GM12878 (cell line): ENCODE measurements around the gene ZGLP1. TPM values are rescaled to one million over a fixed set of nuclear protein-coding genes. Genes with fewer than 3 reads are reported as not detected.

Experiments
- ASH2L ChIP-seq: fragments of 300-600, 200-600 bp; sonication (generic); IDR thresholded peaks from 2 replicates; pipeline ENCODE4 v1.6.1; 2017; ENCODE audit warnings: low read depth, mild to moderate bottlenecking, borderline replicate concordance
- BHLHE40 ChIP-seq, 2 experiments: fragments of 450-650 bp in 1 of 2; IDR thresholded peaks; 2 replicates each; pipeline ENCODE4 v1.6.1; 2011 to 2017; ENCODE audit warnings: low read depth in 2 of 2, borderline replicate concordance in 1 of 2, improper control_type of control experiment in 1 of 2, low read length in 1 of 2, mild to moderate bottlenecking in 1 of 2
- HCFC1 ChIP-seq: fragments of 150-350 bp; IDR thresholded peaks from 2 replicates; pipeline ENCODE4 v1.6.1; 2014; ENCODE audit warnings: low read length
- IKZF1 ChIP-seq: fragments of 450-650 bp; conservative IDR thresholded peaks from 2 replicates; pipeline ENCODE4 v1.6.1; 2017; ENCODE audit warnings: antibody characterized with exemption, mild to moderate bottlenecking
- JUNB ChIP-seq: IDR thresholded peaks from 2 replicates; pipeline ENCODE4 v1.6.1; 2016; ENCODE audit warnings: antibody characterized with exemption, mild to moderate bottlenecking
- JUND ChIP-seq: IDR thresholded peaks from 2 replicates; pipeline ENCODE4 v1.6.1; 2012; ENCODE audit warnings: low read depth, mild to moderate bottlenecking, low read length, improper control_type of control experiment, moderate library complexity
- MEF2B ChIP-seq: fragments of 450-650 bp; IDR thresholded peaks from 2 replicates; pipeline ENCODE4 v1.6.1; 2018; ENCODE audit warnings: mild to moderate bottlenecking, moderate library complexity; ENCODE audit not compliant: partially characterized antibody, poor library complexity, severe bottlenecking
- MYC ChIP-seq: IDR thresholded peaks from 2 replicates; pipeline ENCODE4 v1.6.1; 2011; ENCODE audit warnings: mild to moderate bottlenecking, low read length, moderate library complexity, inconsistent platforms; ENCODE audit not compliant: insufficient read depth, insufficient replicate concordance, insufficient read length, severe bottlenecking
- NRF1 ChIP-seq: conservative IDR thresholded peaks from 2 replicates; pipeline ENCODE4 v1.6.1; 2011; ENCODE audit warnings: mild to moderate bottlenecking, low read depth, low read length, improper control_type of control experiment
- PAX5 ChIP-seq: IDR thresholded peaks from 2 replicates; pipeline ENCODE4 v1.6.1; 2011; ENCODE audit warnings: low read depth, low read length, borderline replicate concordance
- SPI1 ChIP-seq: IDR thresholded peaks from 2 replicates; pipeline ENCODE4 v1.6.1; 2011; ENCODE audit warnings: low read depth, mild to moderate bottlenecking, low read length, moderate library complexity, borderline replicate concordance; ENCODE audit not compliant: insufficient read depth
- YY1 ChIP-seq: IDR thresholded peaks from 2 replicates; pipeline ENCODE4 v1.6.1; 2011; ENCODE audit warnings: low read depth, mild to moderate bottlenecking, low read length
- ZBTB33 ChIP-seq: fragments of 450-650 bp; IDR thresholded peaks from 2 replicates; pipeline ENCODE4 v1.6.1; 2017; ENCODE audit warnings: mild to moderate bottlenecking
- ZNF687 ChIP-seq: fragments of 450-650 bp; IDR thresholded peaks from 2 replicates; pipeline ENCODE4 v1.6.1; 2017; ENCODE audit warnings: mild to moderate bottlenecking, moderate library complexity
- polyA plus RNA-seq, 11 experiments: library from polyadenylated mRNA; depleted of rRNA in 4 of 11; unstranded in 6 of 11; stranded (reverse) in 5 of 11; fragments of >200 nt; fragmentation: Nextera tagmentation in 4 of 11; fragmentation: Illumina TruSeq in 1 of 11; extraction: Ambion mirVana in 4 of 11; extraction: Trizol in 1 of 11; gene quantifications; 1 replicate in 1 of 11; 2 replicates in 10 of 11; pipeline versions ENCODE4 v1.2.1 to v1.2.3, GENCODE V29; 2011 to 2016; ENCODE audit warnings: inconsistent platforms in 2 of 11, missing spikeins in 2 of 11, low read depth in 1 of 11
- total RNA-seq, 4 experiments: library from RNA; depleted of rRNA in 3 of 4; stranded (reverse); fragments of >200 nt in 3 of 4; fragmentation: Illumina TruSeq in 1 of 4; extraction: Trizol in 1 of 4; gene quantifications; 2 replicates each; pipeline versions ENCODE4 v1.2.1 to v1.2.3, GENCODE V29; 2013 to 2021
- TF ChIP-seq, protein P1 (sequence below): fragments of 450-650 bp; IDR thresholded peaks from 2 replicates; pipeline ENCODE4 v1.6.1; 2018; ENCODE audit warnings: borderline replicate concordance, mild to moderate bottlenecking; ENCODE audit not compliant: partially characterized antibody
- TF ChIP-seq, protein P2 (sequence below): fragments of 450-650 bp; IDR thresholded peaks from 2 replicates; pipeline ENCODE4 v1.6.1; 2017; ENCODE audit warnings: borderline replicate concordance

The ZGLP1 gene
- total and polyA plus RNA-seq, 10 of the 15 experiments (the other 5 are each of a cell fraction or from before 2014, with no cell fraction given) = 0.29 to 5.6 (median 1.3) TPM

- TF ChIP-seq ZBTB33 (peak; percentile 30; the same call in 1 of the 2 replicates), IKZF1 (peak; percentile 72), PAX5 (0 out of 2 replicates have a peak, but pooled peaks have one; percentile 7), MYC (peak; percentile 53), SPI1 (0 out of 2 replicates have a peak, but pooled peaks have one; percentile 5), HCFC1 (no peak; the same call in none of the 2 replicates), YY1 (peak; percentile 97), MEF2B (peak; percentile 89), NRF1 (peak; percentile 75), BHLHE40 (IDR thresholded peaks at IDR 0.05; ENCODE audit: borderline replicate concordance in 1 of 2, low read depth in 2 of 2, low read length in 1 of 2) (peak; percentile 92 to 96), JUND (peak; percentile 97), ZNF687 (no peak), JUNB (no peak), ASH2L (peak; percentile 82; the same call in 1 of the 2 replicates)
- TF ChIP-seq, protein P1, sequence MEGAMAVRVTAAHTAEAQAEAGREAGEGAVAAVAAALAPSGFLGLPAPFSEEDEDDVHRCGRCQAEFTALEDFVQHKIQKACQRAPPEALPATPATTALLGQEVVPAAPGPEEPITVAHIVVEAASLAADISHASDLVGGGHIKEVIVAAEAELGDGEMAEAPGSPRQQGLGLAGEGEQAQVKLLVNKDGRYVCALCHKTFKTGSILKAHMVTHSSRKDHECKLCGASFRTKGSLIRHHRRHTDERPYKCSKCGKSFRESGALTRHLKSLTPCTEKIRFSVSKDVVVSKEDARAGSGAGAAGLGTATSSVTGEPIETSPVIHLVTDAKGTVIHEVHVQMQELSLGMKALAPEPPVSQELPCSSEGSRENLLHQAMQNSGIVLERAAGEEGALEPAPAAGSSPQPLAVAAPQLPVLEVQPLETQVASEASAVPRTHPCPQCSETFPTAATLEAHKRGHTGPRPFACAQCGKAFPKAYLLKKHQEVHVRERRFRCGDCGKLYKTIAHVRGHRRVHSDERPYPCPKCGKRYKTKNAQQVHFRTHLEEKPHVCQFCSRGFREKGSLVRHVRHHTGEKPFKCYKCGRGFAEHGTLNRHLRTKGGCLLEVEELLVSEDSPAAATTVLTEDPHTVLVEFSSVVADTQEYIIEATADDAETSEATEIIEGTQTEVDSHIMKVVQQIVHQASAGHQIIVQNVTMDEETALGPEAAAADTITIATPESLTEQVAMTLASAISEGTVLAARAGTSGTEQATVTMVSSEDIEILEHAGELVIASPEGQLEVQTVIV = peak; percentile 70
- TF ChIP-seq, protein P2, sequence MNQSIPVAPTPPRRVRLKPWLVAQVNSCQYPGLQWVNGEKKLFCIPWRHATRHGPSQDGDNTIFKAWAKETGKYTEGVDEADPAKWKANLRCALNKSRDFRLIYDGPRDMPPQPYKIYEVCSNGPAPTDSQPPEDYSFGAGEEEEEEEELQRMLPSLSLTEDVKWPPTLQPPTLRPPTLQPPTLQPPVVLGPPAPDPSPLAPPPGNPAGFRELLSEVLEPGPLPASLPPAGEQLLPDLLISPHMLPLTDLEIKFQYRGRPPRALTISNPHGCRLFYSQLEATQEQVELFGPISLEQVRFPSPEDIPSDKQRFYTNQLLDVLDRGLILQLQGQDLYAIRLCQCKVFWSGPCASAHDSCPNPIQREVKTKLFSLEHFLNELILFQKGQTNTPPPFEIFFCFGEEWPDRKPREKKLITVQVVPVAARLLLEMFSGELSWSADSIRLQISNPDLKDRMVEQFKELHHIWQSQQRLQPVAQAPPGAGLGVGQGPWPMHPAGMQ = no peak
Observed at GRCh38 chr19:10332965-10333757, 23.5 kb upstream of the ZGLP1 start, which contains the start of gene RAVER1 (continued).
